GM18502 (cell line): ENCODE measurements around the gene FAM168B.

ENCODE experiments used
- ATAC-seq: cut with Tn5 transposase; IDR thresholded peaks from one replicate; pipeline ENCODE4 v1.9.1; 2021; ENCODE audit warnings: mild to moderate bottlenecking; ENCODE audit not compliant: unreplicated experiment, poor library complexity

FAM168B gene

GRCh38 chr2:131029812-131030211 is 63.4 kb downstream of the FAM168B start:
- no peak for ATAC-seq

- ATAC-seq: no peak
Measured at GRCh38 chr2:131027566-131028528, 65.4 kb downstream of the FAM168B start.

GRCh38 chr2:131026919-131027318 is 66.3 kb downstream of the FAM168B start:
- ATAC-seq: no peak

- ATAC-seq: no peak
Measured at GRCh38 chr2:131023758-131024157, 69.5 kb downstream of the FAM168B start.

- no peak for ATAC-seq
Measured at GRCh38 chr2:131022731-131023130, 70.5 kb downstream of the FAM168B start.

GRCh38 chr2:131016826-131017741 is 76.2 kb downstream of the FAM168B start:
- ATAC-seq: no peak

DNA sequence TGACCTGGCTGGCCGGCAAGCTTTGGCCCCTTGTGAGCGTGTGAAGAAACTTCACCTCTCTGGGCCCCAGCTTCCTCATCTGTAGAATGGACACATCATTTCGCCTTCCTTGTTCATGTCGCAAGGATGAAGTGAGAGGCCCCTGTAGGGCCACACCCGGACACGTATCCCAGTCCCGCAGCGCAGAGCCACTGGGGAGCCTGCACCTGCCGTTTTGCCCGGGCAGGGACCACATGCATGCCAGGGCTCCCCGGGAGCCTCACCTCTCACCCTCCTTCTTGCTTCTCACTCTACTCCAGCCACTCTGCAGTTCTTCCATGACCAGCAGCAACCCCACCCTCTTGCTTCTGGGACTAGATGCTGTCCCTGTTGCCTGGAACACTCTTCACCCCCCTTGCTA is 77.5 kb downstream of the FAM168B start:
- no peak for ATAC-seq

DNA sequence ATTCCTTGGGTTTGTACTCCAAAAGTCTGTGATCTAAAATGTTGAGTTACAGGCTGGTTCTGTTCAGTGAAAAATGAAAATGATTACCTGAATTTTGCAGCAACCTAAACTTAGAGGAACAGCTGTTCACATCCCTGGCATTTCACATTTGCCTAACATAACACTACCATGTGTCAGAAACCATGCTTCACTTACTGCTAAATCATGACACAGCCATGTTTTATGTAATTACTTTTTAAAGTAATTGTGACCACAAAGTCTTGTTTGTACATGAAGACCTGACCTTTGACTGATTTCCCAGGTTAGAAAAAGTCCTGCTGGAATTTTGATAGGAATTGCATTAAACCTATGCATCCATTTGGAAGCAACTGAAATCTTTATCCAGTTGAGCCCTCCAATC is 79.1 kb downstream of the FAM168B start:
- no peak for ATAC-seq

DNA sequence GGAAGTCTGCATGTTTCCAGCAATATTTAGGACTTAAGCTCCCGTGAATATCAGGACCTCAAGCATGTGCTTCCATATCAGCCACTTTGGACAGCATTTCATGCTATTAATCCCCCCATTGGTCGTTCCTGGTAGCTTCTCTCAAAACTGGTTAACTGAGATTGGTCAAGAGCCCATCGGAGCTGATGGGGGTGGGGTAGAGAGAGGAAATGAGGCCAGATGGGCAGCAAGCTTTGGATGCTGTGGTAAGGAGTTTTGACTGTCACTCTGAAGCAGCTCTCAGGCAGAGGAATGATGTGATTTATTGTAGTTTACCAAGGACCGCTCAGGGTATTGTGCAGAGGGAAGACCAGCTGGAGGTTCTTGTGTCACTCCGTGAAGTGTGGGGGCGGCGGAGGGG is 81.8 kb downstream of the FAM168B start:
- ATAC-seq: no peak

GRCh38 chr2:131010566-131010965 is 82.7 kb downstream of the FAM168B start:
- ATAC-seq: no peak

- no peak for ATAC-seq
Measured at GRCh38 chr2:131009713-131010475, 83.4 kb downstream of the FAM168B start.

- no peak for ATAC-seq
Measured at GRCh38 chr2:131008967-131009366, 84.3 kb downstream of the FAM168B start.

DNA sequence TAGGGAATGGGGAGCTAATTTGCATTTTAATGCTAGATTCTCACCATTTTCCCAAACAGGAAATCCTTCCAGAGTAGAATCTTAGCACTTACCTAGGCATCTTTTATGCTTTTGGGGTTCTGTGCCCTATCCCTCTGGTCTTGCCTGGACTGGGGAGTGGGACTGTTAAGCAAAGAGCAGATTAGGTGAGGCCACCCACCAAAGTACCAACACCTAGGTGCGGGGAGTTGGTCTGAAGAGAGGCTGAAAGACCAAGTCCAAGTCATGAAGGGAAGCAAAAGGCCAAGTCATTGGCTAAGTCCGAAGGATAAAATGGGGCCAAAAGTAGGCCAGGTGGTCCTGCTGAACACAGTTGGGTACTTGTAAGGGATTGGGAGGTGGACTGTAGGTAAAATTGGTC is 86.7 kb downstream of the FAM168B start:
- no peak for ATAC-seq

DNA sequence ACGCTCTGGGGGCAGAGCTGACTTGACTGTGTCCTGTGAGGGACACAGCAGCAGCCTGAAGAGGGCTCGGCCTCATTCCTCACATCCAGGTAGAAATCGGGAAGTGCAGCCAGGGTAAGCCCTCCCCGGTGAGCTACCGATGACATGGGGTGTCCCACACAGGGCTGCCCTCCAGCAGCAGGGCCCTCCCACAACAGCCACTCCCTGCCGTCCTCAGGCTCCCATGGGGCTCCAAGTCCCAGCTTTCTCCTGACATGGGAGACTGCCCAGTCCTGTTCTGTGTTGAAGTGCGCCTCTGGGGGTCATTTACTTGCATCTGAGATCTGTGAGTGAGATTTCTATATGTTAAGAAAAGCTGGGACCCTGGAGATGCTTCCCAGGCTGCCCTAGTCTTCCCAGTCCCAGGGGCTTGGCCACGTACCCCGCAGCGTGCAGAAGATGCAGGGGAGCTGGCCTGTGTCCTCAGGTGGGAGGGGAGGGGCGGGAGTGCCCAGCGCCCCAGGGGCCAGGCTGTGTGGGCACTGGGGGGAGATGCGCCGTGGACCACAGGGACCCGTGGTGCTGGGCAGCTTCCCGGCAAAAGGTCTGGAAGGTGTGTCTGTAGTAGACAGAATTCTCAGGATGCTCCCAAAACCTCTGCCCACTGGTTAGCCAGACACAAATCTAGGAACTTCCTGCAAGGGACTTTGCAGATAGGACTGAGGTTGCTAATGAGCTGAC is 87.9 kb downstream of the FAM168B start:
- no peak for ATAC-seq

GRCh38 chr2:131004446-131005209 is 88.6 kb downstream of the FAM168B start:
- ATAC-seq: no peak

- no peak for ATAC-seq
Measured at GRCh38 chr2:130998561-130998960, 94.7 kb downstream of the FAM168B start.
